ENCODE results near the gene NDRG2.
"Not testable (repeated sequence)": the region's sequence is repeated elsewhere in the genome, so short reads cannot be mapped to it uniquely, and the experiment has no call there.

Gene NDRG2

DNA sequence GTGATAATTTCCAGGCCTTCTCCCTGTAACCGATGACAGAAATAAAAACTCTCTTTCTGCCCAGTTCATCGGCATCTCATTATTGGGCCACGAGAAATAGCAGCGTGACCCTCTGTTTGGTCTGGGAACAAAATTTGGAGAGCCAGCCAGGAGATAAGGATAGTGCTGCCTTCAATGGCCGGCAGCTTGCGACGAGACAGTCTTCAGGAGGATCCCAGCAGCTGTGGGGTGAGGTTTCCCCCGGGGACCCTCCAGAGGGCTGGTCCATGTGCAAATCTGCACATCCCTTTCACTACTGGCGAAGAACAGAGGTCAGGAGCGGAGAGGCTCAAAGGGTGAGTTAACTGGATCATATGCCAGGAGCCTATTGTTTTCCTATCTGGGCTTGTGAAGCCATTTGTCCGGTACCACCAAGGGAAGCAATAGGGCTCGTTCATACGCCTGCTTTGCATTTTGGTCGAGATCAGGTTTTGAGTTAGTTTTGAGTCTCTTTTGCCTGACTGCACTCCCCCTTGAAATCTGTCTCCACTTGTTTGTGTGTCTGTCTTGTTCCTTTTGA, 21.0 kb downstream of the NDRG2 start:
- no peak for DNase-seq

DNA sequence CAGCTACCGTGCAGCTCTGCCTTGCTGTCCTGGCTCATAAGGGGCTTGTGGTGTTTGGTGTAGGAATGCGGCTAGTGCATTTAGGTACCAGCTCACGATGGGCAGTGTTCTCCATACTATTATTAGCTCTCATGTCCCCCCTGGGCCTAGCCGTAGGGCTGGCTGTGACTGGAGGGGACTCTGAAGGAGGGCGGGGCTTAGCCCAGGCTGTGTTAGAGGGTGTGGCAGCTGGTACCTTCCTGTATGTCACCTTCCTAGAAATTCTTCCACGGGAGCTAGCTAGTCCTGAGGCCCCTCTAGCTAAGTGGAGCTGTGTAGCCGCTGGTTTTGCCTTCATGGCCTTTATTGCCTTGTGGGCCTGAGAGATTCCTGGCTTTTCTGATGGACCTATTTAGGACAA, 23.6 kb downstream of the NDRG2 start:
- no peak for DNase-seq

GRCh38 chr14:20999591-20999990, 25.3 kb downstream of the NDRG2 start:
- no peak for DNase-seq

DNA sequence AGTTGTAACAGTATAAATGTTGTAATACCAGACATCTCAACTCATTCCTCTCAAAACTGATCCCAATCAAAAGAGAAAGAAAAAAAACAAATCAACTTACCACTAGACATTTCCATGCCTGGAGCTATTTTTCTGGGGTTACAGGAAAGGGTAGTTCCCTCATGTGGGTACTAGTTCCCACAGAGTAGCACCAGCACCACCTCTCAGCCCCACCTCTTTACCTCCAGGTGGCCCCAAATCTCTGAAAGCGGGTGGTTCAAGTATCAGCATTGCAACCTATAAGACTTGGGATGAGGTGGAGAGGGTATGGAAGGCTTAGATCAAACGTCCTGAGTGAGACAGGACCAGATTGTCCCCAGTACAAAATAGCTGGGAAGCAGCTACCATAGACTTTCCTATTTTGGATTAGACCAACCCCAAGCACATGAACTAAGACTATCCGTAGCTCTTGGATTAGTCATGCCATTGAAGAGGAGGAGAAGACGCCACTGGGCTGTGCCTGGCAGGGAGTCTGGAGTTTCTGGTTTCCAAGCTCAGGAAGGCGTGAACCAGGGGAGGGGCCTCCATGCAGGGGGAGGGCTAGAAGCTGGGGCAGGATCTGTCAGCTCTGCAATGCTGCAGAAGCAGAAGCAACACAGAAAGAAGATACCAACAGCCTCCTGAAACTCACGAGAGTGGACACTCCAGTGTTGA, 26.0 kb downstream of the NDRG2 start, which contains the start of gene SLC39A2:
Gene SLC39A2, plus strand, starts transcription at position 620 of the 693 bp plus-strand sequence. CDS start 154 bp downstream, outside the sequence.
- no peak for DNase-seq

DNA sequence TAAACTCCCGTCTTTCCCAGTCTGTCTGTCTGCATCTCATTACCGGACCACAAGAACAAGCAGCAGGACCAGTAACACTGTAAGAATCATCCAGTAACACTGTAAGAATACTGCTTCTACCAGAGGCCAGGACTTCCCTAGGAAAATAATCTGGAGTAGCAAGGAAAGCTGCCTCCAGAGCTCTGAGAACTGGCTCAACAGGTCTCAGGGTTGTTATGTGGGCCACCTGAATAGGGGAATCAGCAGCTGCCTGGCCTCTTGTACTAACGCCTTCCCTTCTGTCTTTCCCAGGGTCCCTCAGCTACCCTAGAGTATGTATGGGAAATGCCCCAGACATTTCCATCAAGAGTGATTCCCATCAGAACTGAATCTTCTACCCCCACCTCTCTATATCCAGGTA, 26.7 kb downstream of the NDRG2 start:
- no peak for DNase-seq

DNA sequence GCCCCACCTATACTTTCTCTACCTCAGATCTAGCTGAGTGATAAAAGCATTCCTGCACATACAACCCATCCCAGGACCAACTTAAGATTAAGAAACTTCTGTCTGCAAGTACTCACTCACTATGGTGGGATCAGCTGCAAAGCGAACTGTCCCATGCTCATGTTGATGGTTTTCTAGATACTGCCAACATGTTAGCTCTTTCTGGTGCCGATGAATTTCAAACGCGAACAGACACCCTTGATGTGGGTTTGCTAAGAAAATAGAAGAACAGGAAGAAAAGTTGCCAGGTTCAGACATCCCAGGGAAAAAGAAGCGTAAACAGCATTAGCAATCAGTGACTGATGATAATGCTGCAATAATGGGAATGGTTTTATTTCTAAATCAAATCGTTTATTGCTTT, 27.3 kb downstream of the NDRG2 start:
- no peak for DNase-seq

DNA sequence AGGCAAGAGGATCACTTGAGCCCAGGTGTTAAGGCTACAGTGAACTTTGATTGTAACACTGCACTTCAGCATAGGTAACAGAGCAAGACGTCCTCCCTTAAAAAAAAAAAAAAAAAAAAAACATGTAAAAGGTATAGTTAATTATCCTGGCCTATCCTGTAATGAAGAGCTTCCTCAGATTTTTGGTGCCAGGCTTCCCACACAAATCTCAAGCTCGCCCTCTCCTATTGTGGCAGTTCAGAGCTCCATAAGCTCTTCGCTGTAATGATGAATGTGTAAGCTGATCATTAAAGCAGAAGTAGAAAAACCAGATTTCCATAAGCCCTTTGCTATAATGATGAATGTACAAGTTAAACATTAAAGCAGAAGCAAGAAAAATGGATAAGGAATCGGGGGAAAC, 27.7 kb downstream of the NDRG2 start:
- DNase-seq: no peak

GRCh38 chr14:20996521-20996920, 28.3 kb downstream of the NDRG2 start:
- no peak for DNase-seq

DNA sequence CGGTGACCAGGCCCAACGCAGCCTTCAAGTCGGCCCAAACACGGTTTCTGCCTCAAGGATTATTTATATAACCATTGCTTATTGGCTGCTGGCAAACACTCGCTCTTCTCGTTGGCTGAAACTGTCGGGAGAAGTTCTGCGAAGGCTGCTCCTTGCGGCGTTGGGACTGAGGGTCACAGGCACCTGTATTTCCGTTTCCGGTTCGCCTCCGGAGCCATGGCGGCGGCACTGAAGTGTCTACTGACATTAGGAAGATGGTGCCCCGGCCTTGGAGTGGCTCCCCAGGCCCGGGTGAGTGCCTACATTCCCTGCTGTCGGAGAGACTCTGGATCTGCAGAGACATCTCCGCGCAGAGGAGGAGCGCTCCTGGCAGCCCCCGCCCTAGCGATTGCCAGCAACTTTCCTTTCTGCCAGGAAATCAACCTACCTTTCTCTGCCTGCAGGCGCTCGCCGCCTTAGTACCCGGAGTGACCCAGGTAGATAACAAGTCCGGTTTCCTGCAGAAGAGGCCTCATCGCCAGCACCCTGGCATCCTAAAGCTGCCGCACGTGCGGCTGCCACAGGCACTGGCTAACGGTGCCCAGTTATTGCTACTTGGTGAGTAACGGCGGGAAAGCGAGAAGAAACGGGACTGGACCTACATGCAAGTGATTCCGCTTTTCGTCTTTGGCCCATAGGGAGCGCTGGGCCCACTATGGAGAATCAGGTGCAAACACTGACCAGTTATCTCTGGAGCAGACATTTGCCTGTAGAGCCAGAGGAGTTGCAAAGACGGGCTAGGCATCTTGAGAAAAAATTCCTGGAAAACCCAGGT, 34.9 kb downstream of the NDRG2 start, which contains the start of gene METTL17:
Gene METTL17, plus strand, starts transcription at position 194 of the 814 bp plus-strand sequence. Its CDS starts 23 bp downstream, at position 217.
- peak; percentile 96 for DNase-seq

GRCh38 chr14:20989471-20989786, 35.4 kb downstream of the NDRG2 start:
- no peak for DNase-seq

DNA sequence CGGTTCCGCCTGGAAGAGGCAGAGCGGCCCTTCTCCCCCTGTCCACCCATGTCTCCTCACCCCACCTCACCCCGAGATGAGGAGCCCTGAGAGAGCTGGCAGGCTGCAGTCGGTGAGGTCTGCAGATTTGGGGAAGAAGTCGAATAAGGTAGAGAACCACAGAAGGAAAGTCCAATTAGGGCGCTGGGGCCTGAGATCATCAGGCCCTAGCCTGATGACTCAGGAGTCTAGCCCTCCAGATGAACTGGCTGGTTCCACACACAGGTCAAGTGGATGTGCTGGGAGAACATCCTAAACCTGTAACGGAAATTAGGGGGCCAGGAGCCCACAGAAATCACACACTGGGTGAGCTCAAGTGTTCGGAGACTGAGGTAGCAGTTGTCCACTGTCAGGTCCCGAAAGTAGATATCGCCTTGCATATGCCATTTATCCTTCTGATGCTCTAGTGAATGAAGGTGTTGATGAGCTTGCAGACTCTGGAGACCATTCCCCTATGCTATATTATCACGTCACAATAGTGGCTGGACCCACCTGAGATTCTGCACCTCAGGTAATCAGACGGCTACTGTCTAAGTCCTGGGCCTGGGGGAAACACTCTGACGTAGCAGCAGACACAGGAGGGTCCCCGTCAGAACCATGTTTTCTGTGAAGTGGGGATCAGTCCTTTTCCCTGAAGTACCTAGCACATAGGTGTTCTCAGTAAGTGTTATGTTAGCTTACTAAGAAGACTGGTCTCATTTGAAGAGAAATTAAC, 36.0 kb downstream of the NDRG2 start:
- no peak for DNase-seq

DNA sequence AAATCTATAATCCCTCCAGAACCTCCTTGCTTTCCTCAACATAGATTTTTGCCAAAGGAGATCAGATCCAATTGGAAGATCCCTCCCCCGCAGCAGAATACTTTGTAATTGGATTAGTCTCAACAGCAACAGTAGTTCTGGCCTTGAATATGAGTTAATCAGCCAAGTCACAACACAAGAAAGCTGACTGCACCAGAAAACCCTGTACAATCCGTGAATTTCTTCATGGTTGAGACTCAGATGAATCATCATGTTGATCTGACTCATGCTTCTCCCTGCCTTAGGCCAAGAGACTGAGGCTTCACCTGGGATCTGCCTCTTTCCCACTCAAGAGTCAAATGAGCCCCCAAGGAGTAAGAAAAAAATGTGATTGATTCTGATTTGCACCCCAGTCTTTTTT, 38.0 kb downstream of the NDRG2 start:
- peak; percentile 67 for DNase-seq

DNA sequence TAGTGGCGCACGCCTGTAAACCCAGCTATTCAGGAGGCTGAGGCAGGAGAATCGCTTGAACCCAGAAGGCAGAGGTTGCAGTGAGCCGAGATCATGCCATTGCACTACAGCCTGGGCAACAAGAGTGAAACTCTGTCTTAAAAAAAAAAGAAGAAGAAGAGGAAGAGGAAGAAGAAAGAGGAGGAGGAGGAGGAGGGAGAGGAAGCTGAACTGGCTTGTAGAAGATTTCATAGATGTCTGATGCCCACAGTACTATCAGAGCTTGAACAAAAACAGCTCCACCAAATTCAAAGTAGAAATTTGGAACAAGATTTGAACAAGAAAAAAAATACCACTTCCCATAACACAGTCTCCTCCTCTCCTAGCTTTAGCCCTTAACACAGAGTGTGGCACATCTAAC, 39.2 kb downstream of the NDRG2 start:
- DNase-seq: not testable (repeated sequence)

DNA sequence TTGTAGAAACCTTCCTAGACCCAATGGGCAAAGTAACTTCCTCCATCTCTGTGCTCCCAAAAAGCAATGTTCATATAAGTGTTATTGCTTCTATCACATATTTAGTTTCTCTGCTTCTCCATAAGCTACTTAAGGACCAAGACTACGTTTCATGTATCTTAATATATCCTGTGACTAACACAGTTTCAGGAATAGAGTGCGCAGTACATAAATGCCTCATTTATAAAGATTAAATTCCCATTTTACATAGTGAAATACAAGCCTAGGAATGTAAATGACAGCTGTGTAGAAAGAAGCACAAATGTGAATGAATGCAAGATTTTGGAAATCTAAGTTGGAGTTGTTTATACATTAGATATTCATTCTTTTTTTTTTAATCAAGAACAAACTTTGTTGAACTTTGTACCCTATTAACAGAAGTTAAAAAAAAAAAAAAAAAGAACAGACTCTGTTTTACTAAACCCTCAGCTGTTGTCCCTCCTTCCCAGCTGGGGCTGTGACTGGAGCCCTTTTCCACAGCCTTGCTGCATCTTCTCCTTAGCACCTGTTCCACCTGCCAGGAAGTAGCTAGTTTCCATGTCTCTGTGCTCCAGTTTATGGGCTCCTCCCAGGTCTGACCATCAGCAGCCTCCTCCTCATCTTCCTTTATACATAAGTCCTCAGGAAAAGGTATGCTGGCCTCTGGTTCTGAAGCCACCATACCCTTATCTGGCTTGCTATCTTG, 42.1 kb downstream of the NDRG2 start:
- DNase-seq: no peak

GRCh38 chr14:20980906-20981305, 44.0 kb downstream of the NDRG2 start:
- no peak for DNase-seq

DNA sequence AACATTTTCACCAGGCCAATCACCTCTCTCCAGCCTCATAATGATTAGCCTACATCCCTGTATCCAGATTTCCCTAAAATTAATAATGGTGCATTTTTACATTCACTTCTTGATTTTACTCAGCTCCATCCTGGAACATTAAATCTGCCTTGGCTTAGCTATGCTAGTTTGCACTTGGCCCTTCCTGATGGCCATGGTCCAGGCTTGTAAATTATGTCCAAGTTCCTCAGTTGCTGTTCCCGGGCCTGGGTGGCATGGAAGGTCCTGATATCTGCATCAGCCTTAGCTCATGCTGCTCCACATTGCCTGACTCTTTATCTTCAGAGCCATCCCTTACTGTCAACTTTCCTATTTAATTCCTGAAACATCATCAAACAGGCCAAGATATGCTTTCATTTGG, 46.2 kb downstream of the NDRG2 start:
- no peak for DNase-seq

DNA sequence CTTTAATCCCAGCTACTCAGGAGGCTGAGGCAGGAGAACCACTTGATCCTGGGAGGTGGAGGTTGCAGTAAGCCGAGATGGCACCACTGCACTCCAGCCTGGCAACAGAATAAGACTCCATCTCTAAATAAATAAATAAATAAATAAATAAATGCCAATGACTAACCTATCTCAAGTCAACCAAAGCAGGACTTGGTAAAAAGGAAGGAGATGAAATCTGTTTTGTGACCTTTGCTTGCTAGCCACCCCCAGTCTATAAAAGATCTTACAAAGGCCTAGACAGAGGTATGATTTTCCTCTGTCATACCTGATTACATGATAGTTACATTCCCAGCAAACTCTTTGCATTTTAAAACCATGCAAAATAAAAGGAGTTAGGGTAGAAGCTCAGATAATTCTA, 48.6 kb downstream of the NDRG2 start:
- no peak for DNase-seq

GRCh38 chr14:20973501-20973900, 51.4 kb downstream of the NDRG2 start:
- DNase-seq: no peak

GRCh38 chr14:20971705-20972021, 53.2 kb downstream of the NDRG2 start:
- no peak for DNase-seq

GRCh38 chr14:20970983-20971704, 53.7 kb downstream of the NDRG2 start:
- DNase-seq: peak; percentile 88

DNA sequence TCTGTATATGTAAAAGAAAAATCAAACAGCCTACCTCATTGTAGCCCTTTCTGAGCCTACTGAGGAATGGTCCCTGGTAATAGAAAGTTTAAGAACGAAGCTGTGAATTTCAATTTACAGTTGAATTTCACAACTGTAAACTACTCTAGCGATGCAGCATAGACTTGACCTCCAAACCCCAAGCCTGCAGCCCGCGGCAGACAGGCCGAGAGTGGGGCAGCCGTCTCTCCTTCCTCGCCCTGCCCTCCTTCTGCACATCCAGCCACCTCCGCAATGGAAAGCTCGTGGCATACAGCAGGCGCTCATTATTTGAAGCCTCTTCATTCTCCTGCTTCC, 54.2 kb downstream of the NDRG2 start:
- DNase-seq: no peak

GRCh38 chr14:20969336-20969735, 55.5 kb downstream of the NDRG2 start:
- no peak for DNase-seq

Measured in activated CD4-positive, alpha-beta T cell treated with anti-CD3 and anti-CD28 coated beads, Interleukin-10, Interleukin-2, amounts not matched to agents 100 ng/mL and 50 ng/mL, durations not matched to agents 16 hours and 8 hours (primary cell).